RPMI7951 (cell line): ENCODE data around the gene SRCIN1. TPM values are rescaled to one million over a fixed set of nuclear protein-coding genes. Genes with fewer than 3 reads are reported as not detected.
"Not testable (repeated sequence)": the region's sequence is repeated elsewhere in the genome, so short reads cannot be mapped to it uniquely, and the experiment has no call there.

Source experiments
- DNase-seq: peaks from one replicate; pipeline ENCODE4 v3.0.0-alpha.2; 2012; ENCODE audit warnings: low read depth
- total RNA-seq: library from RNA; depleted of rRNA; stranded (reverse); fragments of >200 nt; shearing (Covaris generic); gene quantifications from 2 replicates; pipeline ENCODE4 v1.2.3, GENCODE V29; 2014

The SRCIN1 gene
- total RNA-seq, 1 experiment from 2014 or later = not detected

DNA sequence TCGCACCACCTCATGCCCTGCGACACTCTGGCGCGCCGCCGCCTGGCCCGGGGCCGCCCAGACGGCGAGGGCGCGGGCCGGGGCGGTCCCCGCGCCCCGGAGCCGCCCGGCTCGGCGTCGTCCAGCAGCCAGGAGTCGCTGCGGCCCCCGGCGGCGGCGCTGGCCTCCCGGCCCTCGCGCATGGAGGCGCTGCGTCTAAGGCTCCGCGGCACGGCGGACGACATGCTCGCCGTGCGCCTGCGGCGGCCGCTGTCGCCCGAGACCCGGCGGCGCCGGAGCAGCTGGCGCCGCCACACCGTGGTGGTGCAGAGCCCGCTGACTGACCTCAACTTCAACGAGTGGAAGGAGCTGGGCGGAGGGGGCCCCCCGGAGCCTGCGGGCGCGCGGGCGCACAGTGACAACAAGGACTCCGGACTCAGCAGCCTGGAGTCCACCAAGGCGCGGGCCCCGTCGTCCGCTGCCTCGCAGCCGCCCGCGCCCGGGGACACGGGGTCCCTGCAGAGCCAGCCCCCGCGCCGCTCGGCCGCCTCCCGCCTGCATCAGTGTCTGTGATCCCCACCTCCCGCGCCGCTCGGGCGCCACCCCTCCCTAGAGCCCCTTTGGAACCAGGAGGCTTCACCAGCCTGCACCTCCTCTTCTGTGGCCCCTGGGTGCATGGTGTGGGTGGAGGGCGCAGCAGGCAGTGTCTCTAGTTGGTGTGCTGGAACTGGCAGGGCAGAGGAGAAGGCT, 95.2 kb downstream of the SRCIN1 start:
- DNase-seq = no peak

DNA sequence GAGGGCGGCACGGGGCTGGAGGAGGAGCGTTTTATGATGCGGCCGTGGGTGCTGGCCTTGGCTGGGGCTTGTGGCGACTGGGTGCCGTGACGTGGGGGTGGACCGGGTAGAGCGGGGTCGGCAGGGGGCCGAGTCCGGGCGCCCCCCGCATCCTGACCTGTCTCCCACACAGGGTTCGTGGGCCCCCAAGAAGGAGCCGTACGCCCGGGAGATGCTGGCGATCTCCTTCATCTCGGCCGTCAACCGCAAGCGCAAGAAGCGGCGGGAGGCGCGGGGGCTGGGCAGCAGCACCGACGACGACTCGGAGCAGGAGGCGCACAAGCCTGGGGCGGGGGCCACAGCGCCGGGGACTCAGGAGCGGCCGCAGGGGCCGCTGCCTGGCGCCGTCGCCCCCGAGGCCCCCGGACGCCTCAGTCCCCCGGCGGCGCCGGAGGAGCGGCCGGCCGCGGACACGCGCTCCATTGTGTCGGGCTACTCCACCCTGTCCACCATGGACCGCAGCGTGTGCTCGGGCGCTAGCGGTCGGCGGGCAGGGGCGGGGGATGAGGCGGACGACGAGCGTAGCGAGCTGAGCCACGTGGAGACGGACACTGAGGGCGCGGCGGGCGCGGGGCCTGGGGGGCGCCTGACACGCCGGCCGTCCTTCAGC, 95.9 kb downstream of the SRCIN1 start:
- no peak for DNase-seq

DNA sequence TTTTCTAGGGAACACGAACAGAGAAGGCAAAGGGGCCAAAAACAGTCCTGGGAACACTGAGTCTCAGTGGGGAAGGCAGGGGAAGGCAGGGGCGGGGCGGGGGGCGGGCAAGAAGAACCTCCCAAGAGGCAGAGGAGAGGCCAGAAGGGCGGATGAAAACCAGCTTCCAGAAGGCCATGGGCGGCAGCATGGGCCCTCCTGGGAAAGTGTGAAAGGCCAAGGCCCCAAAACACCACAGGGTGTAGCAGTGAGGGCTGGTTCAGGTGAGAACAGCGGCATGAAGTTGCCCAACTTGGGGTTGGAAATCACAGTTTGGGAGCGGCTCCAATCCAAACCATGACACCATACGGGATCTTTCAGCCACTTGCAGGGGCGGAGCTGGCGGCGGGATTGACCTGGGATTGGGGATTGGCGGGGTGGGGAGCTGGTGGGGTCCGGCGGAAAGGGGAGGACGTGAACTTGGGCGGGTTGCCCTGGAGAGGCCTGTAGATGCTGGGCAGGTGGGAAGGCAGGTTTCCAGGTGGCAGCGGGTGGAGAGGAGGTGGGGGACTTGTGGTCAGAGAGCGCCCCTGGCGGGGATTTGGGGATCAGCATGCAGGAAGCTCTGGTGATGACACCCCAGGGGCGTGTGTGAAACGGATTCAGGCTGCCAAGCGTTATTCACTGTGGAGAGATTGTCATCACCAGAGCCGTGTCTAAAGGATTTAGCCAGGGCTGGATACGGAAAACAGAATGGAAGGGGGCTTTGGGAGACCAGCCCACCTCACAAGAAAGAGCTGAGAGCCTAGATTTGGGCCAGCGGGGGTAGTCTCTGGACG, 96.6 kb downstream of the SRCIN1 start:
- DNase-seq = peak; percentile 50

GRCh38 chr17:38508570-38508950, 97.2 kb downstream of the SRCIN1 start:
- no peak for DNase-seq

GRCh38 chr17:38507921-38508569, 97.7 kb downstream of the SRCIN1 start:
- DNase-seq = no peak

DNA sequence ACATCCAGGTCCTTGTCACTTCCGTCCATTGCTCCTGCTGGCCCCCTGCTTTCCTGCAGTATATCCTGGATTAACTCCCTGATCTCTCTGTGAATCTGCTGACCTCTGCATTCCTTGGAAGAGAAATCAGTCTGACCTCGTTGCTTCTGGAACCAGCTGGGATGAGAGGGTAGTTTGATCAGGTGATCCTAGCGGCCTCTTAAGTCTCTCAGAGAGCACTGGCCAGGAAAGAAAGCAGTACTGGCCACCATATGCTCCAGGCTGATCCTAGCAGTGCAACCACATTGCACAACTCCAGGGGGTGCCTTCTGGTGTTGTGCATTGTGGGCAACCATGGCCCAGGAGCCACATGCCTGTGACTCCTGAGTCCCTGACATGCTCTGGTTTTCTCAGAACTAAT, 98.3 kb downstream of the SRCIN1 start:
- DNase-seq = no peak

GRCh38 chr17:38504216-38504615, 101.5 kb downstream of the SRCIN1 start:
- no peak for DNase-seq

DNA sequence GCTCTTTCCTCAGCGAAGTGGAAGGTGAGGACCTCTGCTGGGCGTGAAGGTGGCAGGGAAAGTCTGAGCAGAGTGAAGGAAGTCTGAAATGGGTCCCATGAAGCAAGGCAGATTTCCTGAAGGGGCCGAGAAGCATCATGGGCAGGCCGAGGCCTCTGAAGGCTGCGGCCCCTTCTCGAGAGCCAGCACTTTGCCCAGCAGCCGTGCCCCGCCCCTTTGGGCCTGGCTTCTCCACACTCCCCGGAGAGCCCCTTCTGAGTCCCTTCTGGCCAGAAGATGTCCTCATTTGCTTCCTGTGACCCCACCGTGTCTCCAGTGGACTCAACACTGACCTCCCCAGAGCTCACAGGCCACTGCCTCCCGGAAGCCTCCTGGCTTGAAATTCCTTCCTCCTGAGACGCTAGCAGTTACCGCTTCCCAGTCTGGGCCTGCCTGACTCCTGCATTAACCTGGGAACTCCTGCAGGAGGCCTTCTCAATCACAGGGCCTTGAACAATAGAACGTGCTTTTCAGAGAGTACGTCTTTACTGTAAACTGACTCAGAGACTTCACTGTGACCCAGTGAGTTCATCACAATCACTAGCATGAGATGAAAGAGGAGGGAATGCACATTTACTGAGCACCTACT, 102.4 kb downstream of the SRCIN1 start:
- not testable (repeated sequence) for DNase-seq

- not testable (repeated sequence) for DNase-seq
Measured at GRCh38 chr17:38501718-38502117, 104.0 kb downstream of the SRCIN1 start.

DNA sequence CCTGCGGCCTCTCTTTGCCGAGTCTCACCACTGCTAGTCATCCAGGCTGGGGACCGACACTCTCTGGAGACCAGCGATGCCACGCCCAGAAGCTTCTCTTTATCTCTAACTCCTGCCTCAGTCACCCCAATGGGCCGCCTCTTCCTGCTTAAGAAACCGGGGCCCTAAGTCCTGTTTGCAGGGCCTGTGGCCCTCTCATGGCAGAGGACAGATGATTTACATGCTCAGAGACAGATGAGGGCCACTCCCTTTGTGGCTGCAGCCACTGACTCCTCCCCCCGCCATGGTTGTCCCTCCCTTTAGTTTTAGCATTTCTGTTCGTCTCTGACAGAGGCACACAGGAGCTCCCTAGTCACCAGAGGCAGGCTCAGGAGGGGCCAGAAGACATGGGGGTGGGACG, 106.5 kb downstream of the SRCIN1 start:
- not testable (repeated sequence) for DNase-seq

DNA sequence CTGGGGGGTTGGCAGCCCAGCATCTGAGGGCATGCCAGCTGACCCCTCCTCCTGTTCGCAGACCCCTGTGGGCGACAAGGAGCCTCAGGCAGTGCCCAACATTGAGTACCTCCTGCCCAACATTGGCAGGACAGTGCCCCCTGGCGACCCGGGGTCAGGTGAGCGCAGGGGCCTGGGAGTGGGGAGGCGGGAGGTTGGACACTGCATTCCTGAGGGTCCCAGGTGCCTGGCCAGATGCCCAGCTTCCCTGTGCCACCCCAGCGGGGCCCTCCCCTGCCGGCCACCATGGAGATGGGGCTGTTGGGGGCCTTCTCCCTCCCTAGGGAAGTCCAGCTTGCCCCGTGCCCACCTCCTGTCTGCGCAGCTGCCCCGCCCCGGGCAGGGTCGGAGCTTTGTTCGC, 107.4 kb downstream of the SRCIN1 start:
- no peak for DNase-seq

DNA sequence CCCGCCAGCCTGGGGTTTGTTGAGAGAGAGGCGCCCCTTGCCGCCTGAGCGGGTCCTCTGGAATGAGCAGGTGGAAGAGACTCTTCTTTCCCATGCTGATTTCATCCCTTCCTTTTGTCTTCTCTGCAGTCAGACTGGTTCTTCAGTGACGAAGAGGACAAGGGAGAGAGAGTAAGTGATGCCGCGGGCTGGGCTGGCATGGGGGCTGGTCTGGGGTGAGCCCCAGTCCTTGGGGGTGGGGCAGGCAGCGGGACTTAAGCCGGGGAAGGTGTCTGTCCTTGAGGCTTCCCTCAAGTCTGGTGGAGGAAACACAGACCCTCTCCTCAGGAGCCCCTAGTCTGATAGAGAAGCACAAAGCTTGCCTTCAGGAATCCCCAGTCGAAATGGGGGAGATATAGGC, 108.1 kb downstream of the SRCIN1 start:
- not testable (repeated sequence) for DNase-seq

- not testable (repeated sequence) for DNase-seq
Measured at GRCh38 chr17:38494152-38494551, 111.6 kb downstream of the SRCIN1 start.

DNA sequence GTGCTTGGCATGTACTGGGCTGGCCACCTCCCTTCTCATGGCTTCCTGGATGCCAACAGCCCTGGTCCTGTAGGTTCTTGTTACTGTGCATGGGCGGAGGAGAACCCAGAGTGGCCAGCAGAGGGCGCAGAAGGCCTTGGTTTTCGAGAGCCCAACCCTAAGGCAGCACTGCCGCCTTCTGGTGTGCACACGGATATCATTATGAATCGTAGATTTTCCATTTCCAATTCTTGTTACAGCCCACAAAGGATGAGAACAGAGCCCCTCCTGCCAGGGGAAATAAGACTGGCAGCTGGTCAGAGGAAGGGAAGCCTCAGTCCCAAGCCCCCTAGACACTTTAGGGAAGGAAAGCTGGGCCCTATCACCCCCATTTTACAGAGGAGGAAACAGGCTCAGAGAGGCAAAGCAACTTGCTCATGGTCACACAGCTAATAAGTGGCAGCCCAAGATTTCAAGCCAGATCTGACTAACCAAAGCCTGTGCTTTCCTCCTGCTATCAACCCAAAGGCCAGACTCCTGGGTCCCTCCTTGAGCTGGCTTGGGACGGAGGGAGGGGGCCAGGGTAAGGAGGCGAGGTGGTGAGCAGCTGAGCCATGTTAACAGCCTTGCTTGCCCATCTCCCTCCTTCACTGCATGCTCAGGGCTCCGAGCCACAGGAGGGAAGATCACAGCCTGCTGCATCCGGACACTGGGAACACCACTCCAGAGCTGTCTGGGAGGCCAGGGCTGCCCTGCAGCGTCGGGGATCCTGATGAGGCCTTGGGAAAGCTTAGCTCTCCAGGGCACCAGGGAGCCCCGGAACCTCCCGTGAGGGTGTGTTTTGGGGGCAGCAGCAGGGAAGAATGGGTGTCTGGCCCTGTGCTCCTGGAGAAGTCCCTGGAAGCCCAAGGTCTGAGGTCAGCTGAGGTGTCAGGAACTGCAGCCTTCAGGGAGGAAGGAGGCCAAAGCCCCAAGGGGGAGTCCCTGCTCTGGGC, 113.4 kb downstream of the SRCIN1 start:
- DNase-seq = peak; percentile 71

DNA sequence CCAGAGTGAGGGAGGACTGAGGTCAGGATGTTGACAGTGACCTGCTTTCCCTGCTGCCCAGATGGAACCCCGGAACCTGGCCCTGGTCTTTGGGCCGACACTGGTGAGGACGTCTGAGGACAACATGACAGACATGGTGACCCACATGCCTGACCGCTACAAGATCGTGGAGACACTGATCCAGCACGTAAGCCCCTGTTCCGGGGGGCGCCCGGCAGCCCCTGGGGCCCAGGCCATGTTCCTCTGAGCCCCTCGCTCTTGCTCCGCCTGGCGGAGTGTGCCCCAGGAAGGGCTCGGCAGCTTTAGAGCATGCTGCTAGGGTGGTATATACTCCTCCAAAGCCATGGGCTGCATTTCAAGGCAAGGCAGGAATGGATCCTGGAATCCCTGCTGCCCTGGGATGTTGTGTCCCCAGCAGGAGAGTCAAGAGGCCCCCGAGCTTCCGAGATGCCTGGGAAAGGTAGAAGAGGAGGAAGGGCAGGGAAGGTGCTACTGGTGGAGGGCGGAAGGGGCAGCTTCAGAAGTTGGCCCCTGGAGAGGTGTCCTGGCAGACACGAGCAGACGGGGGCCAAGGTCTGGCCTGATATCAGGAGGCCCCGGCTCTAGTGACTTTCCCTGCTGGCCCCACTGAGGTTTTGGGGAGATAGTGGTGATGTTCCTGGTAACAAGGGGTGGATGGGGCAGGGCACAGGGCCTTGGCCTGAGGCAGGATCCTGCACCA, 114.2 kb downstream of the SRCIN1 start:
- DNase-seq = not testable (repeated sequence)

DNA sequence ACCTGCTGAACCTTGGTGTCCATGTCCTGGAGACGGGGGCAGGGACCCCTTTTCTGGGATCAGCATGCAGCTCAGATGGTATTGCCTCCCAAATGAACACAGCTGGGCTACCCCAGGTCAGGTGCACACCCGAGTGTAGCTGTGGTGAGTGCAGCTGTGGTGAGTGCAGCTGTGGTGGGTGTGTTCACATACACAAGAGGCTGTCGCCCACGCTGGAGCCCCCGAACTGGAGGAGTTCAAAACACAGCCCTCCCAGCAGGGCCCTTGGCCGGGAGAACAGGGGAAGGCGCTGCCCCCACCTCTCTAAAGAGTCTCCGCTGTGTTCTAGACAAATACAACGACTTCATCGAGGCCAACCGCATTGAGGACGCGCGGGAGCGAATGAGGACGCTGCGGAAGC, 116.0 kb downstream of the SRCIN1 start:
- not testable (repeated sequence) for DNase-seq

GRCh38 chr17:38485681-38486298, 120.0 kb downstream of the SRCIN1 start:
- DNase-seq = not testable (repeated sequence)

- no peak for DNase-seq
Measured at GRCh38 chr17:38485146-38485468, 120.6 kb downstream of the SRCIN1 start.
